Colonic mucosa (tissue), 4 donors: ENCODE data around the gene DAPK1. TPM values are rescaled to one million over a fixed set of nuclear protein-coding genes. Genes with fewer than 3 reads are reported as not detected.

ENCODE experiments used
- DNase-seq: peaks from one replicate; pipeline ENCODE4 v3.0.0-alpha.2; 2020
- H3K27ac ChIP-seq: fragments of 200-600 bp; one replicate; pipeline ENCODE4 v1.8.0; 2021
- H3K27me3 ChIP-seq: fragments of 200-600 bp; one replicate; pipeline ENCODE4 v1.8.0; 2021
- H3K36me3 ChIP-seq: fragments of 200-600 bp; one replicate; pipeline ENCODE4 v1.8.0; 2021
- H3K4me1 ChIP-seq: fragments of 200-600 bp; one replicate; pipeline ENCODE4 v1.8.0; 2021; ENCODE audit warnings: mild to moderate bottlenecking
- H3K4me3 ChIP-seq: fragments of 200-600 bp; one replicate; pipeline ENCODE4 v1.8.0; 2021
- H3K9ac ChIP-seq, 2 donors: one replicate each; pipeline ENCODE4 v1.7.0; 2013; ENCODE audit warnings: control low read depth in 2 of 2, low read depth in 2 of 2, low read length in 2 of 2
- H3K9me3 ChIP-seq: fragments of 200-600 bp; one replicate; pipeline ENCODE4 v1.8.0; 2021
- CTCF ChIP-seq: fragments of 200-600 bp; IDR thresholded peaks from one replicate; pipeline ENCODE4 v1.8.0; 2022; ENCODE audit warnings: antibody characterized with exemption, mild to moderate bottlenecking
- intact Hi-C: fragments of 100-400 bp; cut with DNase I; formaldehyde crosslinking; loops from one replicate; pipeline ENCODE4 v1.14.1; 2022
- total RNA-seq, 2 donors: library from RNA; stranded (reverse); fragmentation: NEBNext Ultra II Directional in 1 of 2; extraction: Animal tissue kit (Norgen Biotek cat#: 25700) in 1 of 2; gene quantifications; one replicate each; pipeline ENCODE4 v1.2.1, GENCODE V29; 2021
- donor health status: healthy.
- donor health status: DM: no; HTN: no; CAD: no.
- donor health status: DM: no; HTN: no; CAD: no.

DAPK1 gene
- total RNA-seq, 2 donors from 2014 or later: 7.9 to 17.5 TPM

- Histone ChIP-seq H3K4me3 (no peak overlapping the region), H3K9ac (no peak overlapping the region), H3K36me3 (no peaks in the 10 kb centered on the region), H3K27me3 (no peaks in the 10 kb centered on the region), H3K27ac (no peak overlapping the region), H3K4me1 (no peaks in the 10 kb centered on the region), H3K9me3 (no peaks in the 10 kb centered on the region)
- intact Hi-C loops: no loop called here
- DNase-seq: no peak
- no peak for TF ChIP-seq CTCF
Measured at GRCh38 chr9:87635656-87636501, 138.2 kb downstream of the DAPK1 start.

DNA sequence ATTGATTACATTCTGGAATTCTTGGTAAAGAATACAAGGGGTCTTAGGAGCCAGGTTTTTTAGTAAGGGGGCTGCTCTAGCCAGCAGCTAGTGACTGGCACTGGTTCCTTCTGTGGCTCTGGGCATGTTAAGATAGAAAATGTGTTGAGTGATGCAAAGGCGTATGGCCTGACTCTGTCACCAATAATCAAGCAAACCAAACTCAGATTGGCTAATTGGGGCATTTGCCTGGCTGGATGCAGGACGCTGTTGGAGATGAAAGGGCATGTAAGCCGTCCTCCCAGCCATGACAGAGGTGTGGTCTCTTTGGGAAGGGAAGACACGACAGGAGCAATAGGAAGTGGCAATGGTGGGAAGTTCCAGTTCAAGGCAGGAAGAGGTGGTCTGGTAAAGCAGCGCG is 140.6 kb downstream of the DAPK1 start:
- Histone ChIP-seq H3K36me3 (no peaks in the 10 kb centered on the region), H3K4me3 (no peak overlapping the region), H3K27me3 (no peaks in the 10 kb centered on the region), H3K27ac (no peak overlapping the region), H3K9ac (no peak overlapping the region), H3K4me1 (no peaks in the 10 kb centered on the region), H3K9me3 (no peaks in the 10 kb centered on the region)
- no peak for DNase-seq
- TF ChIP-seq CTCF: no peak
- intact Hi-C loops: no loop called here

GRCh38 chr9:87639949-87640348 is 142.3 kb downstream of the DAPK1 start:
- H3K9ac ChIP-seq: no peak overlapping the region

GRCh38 chr9:87640385-87640795 is 142.7 kb downstream of the DAPK1 start:
- H3K9me3 ChIP-seq: no peaks in the 10 kb centered on the region
- H3K4me3 ChIP-seq: no peak overlapping the region
- no peak for DNase-seq
- intact Hi-C loops: no loop called here
- H3K4me1 ChIP-seq: no peaks in the 10 kb centered on the region
- H3K36me3 ChIP-seq: no peaks in the 10 kb centered on the region
- no peaks in the 10 kb centered on the region for H3K27me3 ChIP-seq
- no peak overlapping the region for H3K27ac ChIP-seq
- H3K9ac ChIP-seq: no peak overlapping the region
- no peak for TF ChIP-seq CTCF

More at GRCh38 chr9:87639949-87640348, 142.3 kb downstream of the DAPK1 start:
- Histone ChIP-seq H3K4me1 (no peaks in the 10 kb centered on the region), H3K27me3 (no peaks in the 10 kb centered on the region), H3K9me3 (no peaks in the 10 kb centered on the region), H3K36me3 (no peaks in the 10 kb centered on the region), H3K4me3 (no peak overlapping the region), H3K27ac (no peak overlapping the region)
- DNase-seq: no peak
- no peak for TF ChIP-seq CTCF
- intact Hi-C loops: no loop called here

DNA sequence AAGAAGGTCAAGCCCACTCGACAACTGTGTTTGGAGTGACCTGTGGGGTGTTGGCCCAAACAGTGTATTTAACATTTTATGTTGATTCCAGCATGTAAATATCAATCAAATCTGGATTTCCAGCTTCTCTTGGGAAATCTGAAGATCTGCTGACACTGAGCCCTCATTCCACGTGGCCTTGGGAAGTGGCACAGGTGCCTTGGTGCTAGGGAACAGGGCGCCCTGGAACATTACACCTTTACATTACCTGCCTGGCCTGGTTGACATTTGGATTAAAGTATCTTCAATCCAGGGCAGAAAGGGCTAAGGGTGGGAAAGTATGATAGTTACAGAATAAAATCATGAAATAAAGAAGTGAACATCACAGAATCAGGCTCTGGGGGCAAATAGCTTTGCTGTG is 143.4 kb downstream of the DAPK1 start:
- Histone ChIP-seq H3K27me3 (no peaks in the 10 kb centered on the region), H3K4me3 (no peak overlapping the region), H3K4me1 (no peaks in the 10 kb centered on the region), H3K27ac (no peak overlapping the region), H3K9ac (no peak overlapping the region), H3K9me3 (no peaks in the 10 kb centered on the region), H3K36me3 (no peaks in the 10 kb centered on the region)
- intact Hi-C loops: no loop called here
- no peak for DNase-seq
- no peak for TF ChIP-seq CTCF
